Lower lobe of right lung (tissue), 2 donors: Measurements from ENCODE around the gene GFER. TPM values are rescaled to one million over a fixed set of nuclear protein-coding genes. Genes with fewer than 3 reads are reported as not detected.
A peak's percentile ranks its signal among the peaks of the same experiment; 100 is the strongest.
"Not testable (repeated sequence)": the region's sequence is repeated elsewhere in the genome, so short reads cannot be mapped to it uniquely, and the experiment has no call there.

Experiments used
- ATAC-seq, 2 donors: fragments of 200-7000 bp; cut with Tn5 transposase; one replicate each; pipeline ENCODE4 v1.9.1; 2020 to 2022; ENCODE audit warnings: mild to moderate bottlenecking in 2 of 2, moderate library complexity in 2 of 2
- DNase-seq: peaks from one replicate; pipeline ENCODE4 v3.0.0-alpha.2; 2020
- H3K27ac ChIP-seq: fragments of 200-600 bp; one replicate; pipeline ENCODE4 v1.8.0; 2022
- H3K27me3 ChIP-seq: fragments of 200-600 bp; one replicate; pipeline ENCODE4 v1.8.0; 2022; ENCODE audit warnings: low read depth
- H3K36me3 ChIP-seq: fragments of 200-600 bp; one replicate; pipeline ENCODE4 v1.8.0; 2022; ENCODE audit warnings: mild to moderate bottlenecking
- H3K4me1 ChIP-seq: fragments of 200-600 bp; one replicate; pipeline ENCODE4 v1.8.0; 2022
- H3K4me3 ChIP-seq: fragments of 200-600 bp; one replicate; pipeline ENCODE4 v1.8.0; 2022; ENCODE audit warnings: mild to moderate bottlenecking
- H3K9me3 ChIP-seq: fragments of 200-600 bp; one replicate; pipeline ENCODE4 v1.8.0; 2022
- intact Hi-C: fragments of 100-400 bp; cut with DNase I; formaldehyde crosslinking; loops from one replicate; pipeline ENCODE4 v1.11.0; 2022
- total RNA-seq: library from RNA; stranded (reverse); fragmentation: NEBNext Ultra II Directional; extraction: Animal tissue kit (Norgen Biotek cat#: 25700); gene quantifications from one replicate; pipeline ENCODE4 v1.2.1, GENCODE V29; 2021
- TF ChIP-seq, protein P1 (sequence below): fragments of 200-600 bp; IDR thresholded peaks from one replicate; pipeline ENCODE4 v1.8.0; 2022; ENCODE audit warnings: antibody characterized with exemption, mild to moderate bottlenecking
- donor health status: DM: no; HTN: yes; CAD: no; lungs with severe emphysema.

Gene GFER
- total RNA-seq, 1 donor from 2014 or later: 24.7 TPM

DNA sequence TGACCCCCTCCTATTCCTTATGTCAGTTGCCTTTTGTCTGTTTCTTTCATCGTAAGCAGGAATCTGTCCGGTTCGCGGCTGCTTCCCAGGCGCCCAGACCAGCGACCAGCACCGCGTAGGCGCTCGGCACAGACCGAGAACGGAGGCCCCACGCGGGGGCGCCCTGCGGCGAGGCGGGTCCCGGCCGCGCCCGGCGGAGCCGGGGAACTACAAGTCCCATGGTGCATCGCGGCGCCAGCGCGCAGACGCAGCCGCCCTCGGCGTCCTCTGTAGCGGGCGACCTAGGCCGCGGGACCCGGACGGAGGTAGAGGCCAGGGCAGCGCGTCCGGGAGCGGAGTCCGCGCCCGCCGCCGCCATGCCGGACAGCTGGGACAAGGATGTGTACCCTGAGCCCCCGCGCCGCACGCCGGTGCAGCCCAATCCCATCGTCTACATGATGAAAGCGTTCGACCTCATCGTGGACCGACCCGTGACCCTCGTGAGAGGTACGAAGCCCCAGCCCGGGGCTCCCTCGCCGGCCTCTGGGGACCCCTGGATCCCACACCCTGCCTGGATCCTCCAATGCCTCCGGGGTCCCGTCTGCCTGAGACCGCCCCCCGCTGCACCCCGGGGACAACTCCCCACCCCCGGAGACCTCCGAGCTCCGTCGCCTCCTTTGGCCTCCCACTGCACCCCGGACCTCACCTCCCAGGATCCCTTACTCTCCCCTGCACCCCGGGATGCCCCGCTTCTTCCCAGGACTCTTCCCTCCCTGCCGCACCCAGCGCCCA, 24.5 kb upstream of the GFER start, which contains the start of gene NDUFB10:
NDUFB10 (plus strand) TSS at position 270 of the 771 bp plus-strand sequence; CDS start at position 357, 87 bp downstream.
- Histone ChIP-seq H3K36me3 (peaks cover 26% of the 10 kb centered on the region), H3K4me3 (peak within 1 kb of the TSS; percentile 96), H3K4me1 (peaks cover 35% of the 10 kb centered on the region), H3K9me3 (no peaks in the 10 kb centered on the region), H3K27ac (peak within 1 kb of the TSS; percentile 92), H3K27me3 (no peaks in the 10 kb centered on the region)
- TF ChIP-seq, protein P1, sequence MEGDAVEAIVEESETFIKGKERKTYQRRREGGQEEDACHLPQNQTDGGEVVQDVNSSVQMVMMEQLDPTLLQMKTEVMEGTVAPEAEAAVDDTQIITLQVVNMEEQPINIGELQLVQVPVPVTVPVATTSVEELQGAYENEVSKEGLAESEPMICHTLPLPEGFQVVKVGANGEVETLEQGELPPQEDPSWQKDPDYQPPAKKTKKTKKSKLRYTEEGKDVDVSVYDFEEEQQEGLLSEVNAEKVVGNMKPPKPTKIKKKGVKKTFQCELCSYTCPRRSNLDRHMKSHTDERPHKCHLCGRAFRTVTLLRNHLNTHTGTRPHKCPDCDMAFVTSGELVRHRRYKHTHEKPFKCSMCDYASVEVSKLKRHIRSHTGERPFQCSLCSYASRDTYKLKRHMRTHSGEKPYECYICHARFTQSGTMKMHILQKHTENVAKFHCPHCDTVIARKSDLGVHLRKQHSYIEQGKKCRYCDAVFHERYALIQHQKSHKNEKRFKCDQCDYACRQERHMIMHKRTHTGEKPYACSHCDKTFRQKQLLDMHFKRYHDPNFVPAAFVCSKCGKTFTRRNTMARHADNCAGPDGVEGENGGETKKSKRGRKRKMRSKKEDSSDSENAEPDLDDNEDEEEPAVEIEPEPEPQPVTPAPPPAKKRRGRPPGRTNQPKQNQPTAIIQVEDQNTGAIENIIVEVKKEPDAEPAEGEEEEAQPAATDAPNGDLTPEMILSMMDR: peak; percentile 81
- ATAC-seq (peak; percentile 96 to 97), DNase-seq (peak; percentile 95)
- intact Hi-C loops: no loop called here

DNA sequence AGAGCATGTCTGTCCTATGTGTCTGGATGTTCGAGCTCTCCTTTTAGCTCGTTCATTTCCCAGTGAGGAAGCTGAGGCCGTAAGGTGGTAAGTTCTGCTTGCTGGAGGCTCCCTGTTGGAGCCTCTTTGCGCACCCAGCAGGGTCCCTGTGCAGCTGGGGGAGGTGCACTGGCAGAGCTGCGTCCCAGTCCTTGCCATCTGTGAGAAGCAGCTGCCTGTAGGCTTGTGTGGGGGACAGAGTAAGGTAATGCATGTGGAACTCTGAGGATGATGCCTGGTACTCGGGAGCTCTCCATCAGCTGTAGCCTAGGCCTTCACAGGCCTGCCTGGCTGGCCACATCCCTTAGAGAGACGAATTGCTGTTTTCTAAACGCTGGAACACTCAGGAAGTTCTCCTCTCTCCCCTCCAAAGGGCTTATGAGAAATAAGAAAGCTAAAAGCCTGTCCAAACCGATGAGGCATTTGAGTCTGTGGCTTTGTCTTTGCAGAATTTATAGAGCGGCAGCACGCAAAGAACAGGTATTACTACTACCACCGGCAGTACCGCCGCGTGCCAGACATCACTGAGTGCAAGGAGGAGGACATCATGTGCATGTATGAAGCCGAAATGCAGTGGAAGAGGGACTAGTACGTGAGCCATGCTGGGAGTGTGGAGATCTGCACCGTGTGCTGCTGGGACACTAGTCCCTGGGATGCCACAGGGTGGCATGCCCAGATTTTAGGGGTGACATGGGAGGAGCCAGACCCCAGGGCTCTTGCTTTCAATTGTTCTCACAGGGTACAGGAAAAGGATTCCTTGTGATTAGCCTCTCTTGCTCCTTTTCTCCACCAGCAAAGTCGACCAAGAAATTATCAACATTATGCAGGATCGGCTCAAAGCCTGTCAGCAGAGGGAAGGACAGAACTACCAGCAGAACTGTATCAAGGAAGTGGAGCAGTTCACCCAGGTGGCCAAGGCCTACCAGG, 23.0 kb upstream of the GFER start:
- no peak for ATAC-seq
- Histone ChIP-seq H3K27me3 (no peaks in the 10 kb centered on the region), H3K4me3 (peak overlapping the region; percentile 96), H3K9me3 (no peaks in the 10 kb centered on the region), H3K27ac (peak overlapping the region; percentile 18), H3K4me1 (peaks cover 43% of the 10 kb centered on the region), H3K36me3 (peaks cover 26% of the 10 kb centered on the region)
- intact Hi-C loops: no loop called here
- peak; percentile 39 for DNase-seq
- TF ChIP-seq, protein P1: no peak

DNA sequence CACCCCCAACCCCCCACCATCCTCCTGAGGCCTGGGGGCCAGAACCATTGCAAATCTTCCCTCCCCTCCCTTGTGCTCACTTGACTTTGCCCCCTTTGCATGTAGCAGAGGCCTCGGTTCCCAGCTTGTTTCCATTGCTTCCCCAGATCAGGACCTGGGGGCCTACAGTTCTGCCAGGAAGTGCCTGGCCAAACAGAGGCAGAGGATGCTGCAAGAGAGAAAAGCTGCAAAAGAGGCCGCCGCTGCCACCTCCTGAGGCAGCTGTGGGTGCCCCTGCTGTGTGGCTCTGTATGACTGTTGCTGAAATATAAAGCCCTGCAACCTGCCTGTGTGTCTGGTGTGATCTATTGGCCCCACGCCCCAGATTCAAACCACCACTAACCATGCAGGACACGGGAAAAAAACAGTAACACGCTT, 22.3 kb upstream of the GFER start:
- H3K27ac ChIP-seq: no peak overlapping the region
- peaks cover 26% of the 10 kb centered on the region for H3K36me3 ChIP-seq
- ATAC-seq (no peak), DNase-seq (no peak)
- H3K27me3 ChIP-seq: no peaks in the 10 kb centered on the region
- no peaks in the 10 kb centered on the region for H3K9me3 ChIP-seq
- TF ChIP-seq, protein P1: no peak
- no peak overlapping the region for H3K4me3 ChIP-seq
- intact Hi-C loops: no loop called here
- peaks cover 46% of the 10 kb centered on the region for H3K4me1 ChIP-seq

DNA sequence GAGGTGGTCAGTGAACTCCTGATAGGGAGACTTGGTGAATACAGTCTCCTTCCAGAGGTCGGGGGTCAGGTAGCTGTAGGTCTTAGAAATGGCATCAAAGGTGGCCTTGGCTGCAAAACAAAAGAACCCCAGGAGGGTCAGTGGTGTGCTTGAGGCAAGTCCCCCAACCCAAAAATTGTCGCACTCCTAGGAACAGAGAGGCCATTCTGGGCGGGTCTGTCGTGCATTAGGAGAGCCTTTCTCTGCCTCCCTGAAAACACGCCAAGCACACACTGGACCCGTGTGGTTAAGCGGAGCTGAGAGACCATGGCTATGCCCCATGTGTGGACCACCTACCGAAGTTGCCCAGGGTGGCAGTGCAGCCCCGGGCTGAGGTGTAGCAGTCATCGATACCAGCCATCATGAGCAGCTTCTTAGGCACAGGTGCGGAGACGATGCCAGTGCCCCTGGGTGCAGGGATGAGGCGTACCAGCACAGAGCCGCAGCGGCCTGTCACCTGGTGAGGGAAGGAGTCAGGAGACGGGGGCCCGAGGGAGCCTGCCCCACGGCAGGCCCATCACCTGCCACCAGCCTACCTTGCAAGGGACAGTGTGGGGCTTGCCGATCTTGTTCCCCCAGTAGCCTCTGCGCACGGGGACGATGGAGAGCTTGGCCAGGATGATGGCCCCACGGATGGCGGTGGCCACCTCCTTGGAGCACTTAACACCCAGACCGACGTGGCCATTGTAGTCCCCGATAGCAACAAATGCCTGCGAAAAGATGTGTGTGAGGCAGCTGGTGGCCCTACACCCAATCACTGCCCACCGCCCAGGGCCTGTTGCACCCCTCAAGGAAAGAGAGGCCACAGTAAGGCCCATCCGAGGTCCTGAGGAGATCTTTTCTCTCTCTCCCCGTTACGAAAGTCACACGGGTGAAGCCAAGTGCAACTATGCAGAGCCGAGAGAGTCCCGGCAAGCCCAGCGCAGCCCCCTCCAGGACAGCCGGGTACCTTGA, 21.5 kb upstream of the GFER start:
- H3K4me3 ChIP-seq, intact Hi-C loops, H3K27me3 ChIP-seq, DNase-seq, ATAC-seq, H3K27ac ChIP-seq, H3K9me3 ChIP-seq: not testable (repeated sequence)
- peaks cover 26% of the 10 kb centered on the region for H3K36me3 ChIP-seq
- peaks cover 46% of the 10 kb centered on the region for H3K4me1 ChIP-seq

DNA sequence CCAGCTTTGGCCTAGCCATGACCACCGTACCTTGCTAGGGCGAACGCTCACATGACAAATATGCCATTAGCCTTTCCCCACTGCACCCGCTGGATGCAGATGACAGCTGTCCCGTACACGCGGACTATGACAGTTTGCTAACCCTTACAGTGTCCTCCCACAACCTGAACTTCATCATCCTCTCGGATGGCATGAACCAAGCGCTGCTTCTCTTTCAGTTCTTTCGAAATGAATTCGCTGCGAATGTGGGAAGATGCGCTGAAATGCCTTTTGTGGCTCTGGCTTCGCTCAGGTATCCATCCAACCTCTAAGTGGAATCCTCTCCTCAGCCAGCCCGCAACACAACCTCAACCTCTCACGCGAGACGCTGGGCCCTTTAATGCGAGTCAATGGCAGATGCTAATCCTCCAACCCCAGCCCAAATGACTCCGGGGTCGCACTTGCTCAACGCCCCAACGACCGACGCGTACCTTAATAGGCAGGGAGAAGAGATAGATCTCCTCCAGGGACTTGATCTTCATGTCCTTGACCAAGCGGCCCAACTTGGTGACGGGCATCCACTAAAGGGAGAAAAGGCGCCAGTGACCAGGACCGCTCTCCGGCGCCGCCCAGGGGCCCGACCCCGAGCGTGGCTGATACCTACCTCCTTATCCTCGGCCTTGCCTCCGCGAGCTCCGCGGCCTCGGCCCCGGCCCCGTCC, 20.0 kb upstream of the GFER start:
- ATAC-seq: peak; percentile 4 to 40
- Histone ChIP-seq H3K4me3 (peak overlapping the region; percentile 92), H3K4me1 (peaks cover 42% of the 10 kb centered on the region), H3K27ac (peak overlapping the region; percentile 98), H3K36me3 (peaks cover 26% of the 10 kb centered on the region), H3K27me3 (no peaks in the 10 kb centered on the region), H3K9me3 (no peaks in the 10 kb centered on the region)
- intact Hi-C loops: no loop called here
- TF ChIP-seq, protein P1: no peak
- no peak for DNase-seq
